Measurements from ENCODE around the gene YIPF2.

Gene YIPF2

GRCh38 chr19:10936661-10937084 lies 8.2 kb upstream of the YIPF2 start:
- DNase-seq, result peak; percentile 70 to 77

- DNase-seq, result no peak
These were observed 7.1 kb upstream of the YIPF2 start for GRCh38 chr19:10935371-10936059.

- peak in 1 of 2 donors; percentile 2 for DNase-seq
These were observed 959 bp upstream of the YIPF2 start for GRCh38 chr19:10929402-10929794.

GRCh38 chr19:10927730-10928562 lies 493 bp downstream of the YIPF2 start:
- peak; percentile 6 to 30 for DNase-seq

GRCh38 chr19:10924597-10924996 lies 3.8 kb downstream of the YIPF2 start:
- DNase-seq, result no peak

- no peak for DNase-seq
These were observed 5.0 kb downstream of the YIPF2 start for GRCh38 chr19:10923260-10924112.

GRCh38 chr19:10922638-10923014 lies 5.8 kb downstream of the YIPF2 start:
- no peak for DNase-seq

- DNase-seq, result no peak
These were observed 6.4 kb downstream of the YIPF2 start for GRCh38 chr19:10921910-10922637.

- DNase-seq, result no peak
These were observed 7.1 kb downstream of the YIPF2 start for GRCh38 chr19:10921199-10921909.

- DNase-seq, result no peak
These were observed 7.7 kb downstream of the YIPF2 start for GRCh38 chr19:10920781-10921180.

- DNase-seq, result no peak
These were observed 8.2 kb downstream of the YIPF2 start for GRCh38 chr19:10920288-10920655.

GRCh38 chr19:10919352-10920287 lies 8.8 kb downstream of the YIPF2 start:
- no peak for DNase-seq

GRCh38 chr19:10918359-10918758 lies 10.1 kb downstream of the YIPF2 start:
- no peak for DNase-seq

- no peak for DNase-seq
These were observed 11.8 kb downstream of the YIPF2 start for GRCh38 chr19:10916602-10917001.

GRCh38 chr19:10915130-10916091 lies 13.0 kb downstream of the YIPF2 start:
- DNase-seq, result no peak

GRCh38 chr19:10913716-10914340 lies 14.6 kb downstream of the YIPF2 start:
- DNase-seq, result no peak

- no peak for DNase-seq
These were observed 15.8 kb downstream of the YIPF2 start for GRCh38 chr19:10912619-10913018.

- no peak for DNase-seq
These were observed 16.7 kb downstream of the YIPF2 start for GRCh38 chr19:10911579-10912363.

Measured in inflammatory macrophage (primary cell).